Measurements from ENCODE around the gene PRKN.

GRCh38 chr6:161446296-161446925, 1281.2 kb downstream of the PRKN start:
- no peak for TF ChIP-seq POLR2AphosphoS5 (IDR thresholded peaks at IDR 0.05)
- no peak for TF ChIP-seq EP300 (IDR thresholded peaks at IDR 0.05; ENCODE audit: low read depth)
- TF ChIP-seq CTCF (IDR thresholded peaks at IDR 0.05) = no peak
- TF ChIP-seq POLR2A (IDR thresholded peaks at IDR 0.05) = no peak
